ENCODE results near the gene RCOR1.

DNA sequence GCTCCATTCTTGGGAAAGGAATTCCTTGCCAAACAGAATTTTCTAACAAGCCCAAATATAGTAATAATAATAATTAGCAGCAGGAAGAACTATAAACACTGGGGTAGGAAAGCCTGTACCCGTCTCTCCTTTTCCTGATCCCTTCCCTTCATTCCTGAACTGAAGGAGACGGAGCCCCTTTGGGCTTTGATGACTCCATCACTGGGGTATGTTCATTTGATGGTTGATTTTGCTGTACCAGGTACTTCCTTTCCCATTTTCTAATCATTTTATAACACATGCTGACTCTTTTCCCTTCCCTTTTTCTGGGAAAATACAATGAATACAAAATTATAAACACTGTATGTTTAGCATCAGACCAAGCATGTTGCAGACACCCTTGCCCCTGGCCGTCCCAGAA is 3.6 kb upstream of the RCOR1 start:
- TF ChIP-seq CTCF (optimal IDR thresholded peaks at IDR 0.05 in 1 of 3, IDR thresholded peaks at IDR 0.05 in 1 of 3, conservative IDR thresholded peaks at IDR 0.05 in 1 of 3; ENCODE audit: extremely low read depth in 1 of 3, insufficient read depth in 2 of 3, low read length in 3 of 3) (no peak), EZH2 (IDR thresholded peaks at IDR 0.05; ENCODE audit: low read length) (no peak)

All from keratinocyte (primary cell).